ENCODE results near the gene BTN2A1.
"Not testable (repeated sequence)": the region's sequence is repeated elsewhere in the genome, so short reads cannot be mapped to it uniquely, and the experiment has no call there.

Gene BTN2A1

GRCh38 chr6:26497610-26498009, 39.9 kb downstream of the BTN2A1 start:
- DNase-seq: no peak

GRCh38 chr6:26500102-26500501, 42.3 kb downstream of the BTN2A1 start, which contains the start of gene BTN1A1:
Gene BTN1A1 (plus strand): TSS chr6:26500303. CDS start chr6:26501287, 984 bp downstream.
- no peak for DNase-seq

GRCh38 chr6:26501482-26501986, 43.8 kb downstream of the BTN2A1 start:
- no peak for DNase-seq

- DNase-seq: no peak
These were observed 44.4 kb downstream of the BTN2A1 start for GRCh38 chr6:26502165-26502564.

- no peak for DNase-seq
These were observed 44.9 kb downstream of the BTN2A1 start for GRCh38 chr6:26502626-26503025.

- no peak for DNase-seq
These were observed 49.9 kb downstream of the BTN2A1 start for GRCh38 chr6:26507658-26508057.

- DNase-seq: not testable (repeated sequence)
These were observed 53.3 kb downstream of the BTN2A1 start for GRCh38 chr6:26511033-26511432.

GRCh38 chr6:26514984-26515383, 57.2 kb downstream of the BTN2A1 start:
- DNase-seq: no peak

GRCh38 chr6:26516481-26517427, 59.0 kb downstream of the BTN2A1 start:
- DNase-seq: no peak
